ENCODE data around the gene KHDC4.

DNA sequence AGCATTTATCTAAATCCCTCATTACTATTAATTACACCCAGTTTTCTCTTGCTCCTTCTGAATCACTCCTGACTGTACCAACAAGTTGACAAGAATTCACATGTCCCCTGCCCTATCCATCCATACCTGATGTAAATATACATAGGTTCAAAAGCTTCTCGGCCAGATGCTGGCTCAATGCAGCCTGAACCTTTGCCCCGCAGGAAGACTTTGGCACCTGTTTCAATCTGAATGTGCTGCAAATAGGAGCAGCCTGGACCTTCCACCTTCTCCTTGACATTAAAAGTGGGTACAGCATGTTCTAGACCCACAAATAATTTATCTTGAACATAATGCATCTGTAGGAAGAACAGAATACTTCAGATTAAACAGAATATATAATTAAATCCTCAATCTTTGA, 8.7 kb downstream of the KHDC4 start:
- TF ChIP-seq, protein P1, sequence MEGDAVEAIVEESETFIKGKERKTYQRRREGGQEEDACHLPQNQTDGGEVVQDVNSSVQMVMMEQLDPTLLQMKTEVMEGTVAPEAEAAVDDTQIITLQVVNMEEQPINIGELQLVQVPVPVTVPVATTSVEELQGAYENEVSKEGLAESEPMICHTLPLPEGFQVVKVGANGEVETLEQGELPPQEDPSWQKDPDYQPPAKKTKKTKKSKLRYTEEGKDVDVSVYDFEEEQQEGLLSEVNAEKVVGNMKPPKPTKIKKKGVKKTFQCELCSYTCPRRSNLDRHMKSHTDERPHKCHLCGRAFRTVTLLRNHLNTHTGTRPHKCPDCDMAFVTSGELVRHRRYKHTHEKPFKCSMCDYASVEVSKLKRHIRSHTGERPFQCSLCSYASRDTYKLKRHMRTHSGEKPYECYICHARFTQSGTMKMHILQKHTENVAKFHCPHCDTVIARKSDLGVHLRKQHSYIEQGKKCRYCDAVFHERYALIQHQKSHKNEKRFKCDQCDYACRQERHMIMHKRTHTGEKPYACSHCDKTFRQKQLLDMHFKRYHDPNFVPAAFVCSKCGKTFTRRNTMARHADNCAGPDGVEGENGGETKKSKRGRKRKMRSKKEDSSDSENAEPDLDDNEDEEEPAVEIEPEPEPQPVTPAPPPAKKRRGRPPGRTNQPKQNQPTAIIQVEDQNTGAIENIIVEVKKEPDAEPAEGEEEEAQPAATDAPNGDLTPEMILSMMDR (IDR thresholded peaks at IDR 0.05; ENCODE audit: extremely low read depth in 1 of 2, insufficient read depth in 1 of 2, low read depth in 1 of 2, low read length in 2 of 2), result no peak
- no peak for TF ChIP-seq POLR2A (IDR thresholded peaks at IDR 0.05; ENCODE audit: low read depth, low read length)
- no peak for TF ChIP-seq EZH2 (IDR thresholded peaks at IDR 0.05; ENCODE audit: borderline replicate concordance, low read depth, low read length, severe bottlenecking)
- TF ChIP-seq, protein P2, sequence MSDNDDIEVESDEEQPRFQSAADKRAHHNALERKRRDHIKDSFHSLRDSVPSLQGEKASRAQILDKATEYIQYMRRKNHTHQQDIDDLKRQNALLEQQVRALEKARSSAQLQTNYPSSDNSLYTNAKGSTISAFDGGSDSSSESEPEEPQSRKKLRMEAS (IDR thresholded peaks at IDR 0.05; ENCODE audit: insufficient read depth, insufficient read length), result no peak
- no peak for TF ChIP-seq POLR2AphosphoS5 (IDR thresholded peaks at IDR 0.05; ENCODE audit: insufficient read depth, low read depth, low read length)

Data from endothelial cell of umbilical vein (primary cell).